Ecto neural progenitor cell (in vitro differentiated cells): Measurements from ENCODE around the gene CHTF18.
"Not testable (repeated sequence)": the region's sequence is repeated elsewhere in the genome, so short reads cannot be mapped to it uniquely, and the experiment has no call there.

Experiments
- DNase-seq: peaks from one replicate; pipeline ENCODE4 v3.0.0-alpha.2; 2018; ENCODE audit warnings: low spot score

Gene CHTF18

DNA sequence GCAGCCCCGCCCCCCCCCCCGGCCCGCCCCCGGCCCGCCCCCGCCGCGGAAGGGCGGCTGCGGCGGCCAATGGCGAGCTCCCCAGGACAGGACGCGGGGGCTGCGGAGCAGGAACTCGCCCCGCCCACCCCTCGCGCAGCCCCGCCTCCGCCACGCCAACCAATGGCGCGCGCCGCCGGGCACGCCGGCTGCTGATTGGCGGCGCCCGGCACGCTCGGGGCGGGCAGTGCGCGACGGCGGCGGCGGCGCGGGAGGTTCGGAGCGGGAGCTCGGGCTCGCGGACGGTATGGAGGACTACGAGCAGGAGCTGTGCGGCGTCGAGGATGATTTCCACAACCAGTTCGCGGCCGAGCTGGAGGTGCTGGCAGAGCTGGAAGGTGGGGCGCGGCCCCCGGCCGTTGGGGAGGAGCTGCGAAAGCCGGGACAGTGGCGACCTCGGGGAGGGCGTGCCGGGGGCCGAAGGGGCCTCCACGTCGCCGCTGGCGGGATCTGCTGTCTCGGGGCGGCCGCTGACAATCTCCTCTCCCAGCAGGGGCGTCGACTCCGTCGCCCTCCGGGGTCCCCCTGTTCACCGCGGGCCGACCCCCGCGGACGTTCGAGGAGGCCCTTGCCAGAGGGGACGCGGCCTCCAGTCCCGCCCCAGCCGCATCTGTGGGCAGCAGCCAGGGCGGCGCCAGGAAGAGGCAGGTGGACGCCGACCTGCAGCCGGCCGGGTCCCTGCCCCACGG lies at the start of gene CHTF18:
Gene CHTF18 (plus strand): TSS at position 222 of the 728 bp plus-strand sequence. CDS start 65 bp downstream, at position 287.
- DNase-seq, result peak; percentile 96

- DNase-seq, result no peak
Observed at GRCh38 chr16:739560-740458, 48.6 kb upstream of the CHTF18 start.

GRCh38 chr16:740459-740763 lies 48.0 kb upstream of the CHTF18 start:
- DNase-seq, result no peak

DNA sequence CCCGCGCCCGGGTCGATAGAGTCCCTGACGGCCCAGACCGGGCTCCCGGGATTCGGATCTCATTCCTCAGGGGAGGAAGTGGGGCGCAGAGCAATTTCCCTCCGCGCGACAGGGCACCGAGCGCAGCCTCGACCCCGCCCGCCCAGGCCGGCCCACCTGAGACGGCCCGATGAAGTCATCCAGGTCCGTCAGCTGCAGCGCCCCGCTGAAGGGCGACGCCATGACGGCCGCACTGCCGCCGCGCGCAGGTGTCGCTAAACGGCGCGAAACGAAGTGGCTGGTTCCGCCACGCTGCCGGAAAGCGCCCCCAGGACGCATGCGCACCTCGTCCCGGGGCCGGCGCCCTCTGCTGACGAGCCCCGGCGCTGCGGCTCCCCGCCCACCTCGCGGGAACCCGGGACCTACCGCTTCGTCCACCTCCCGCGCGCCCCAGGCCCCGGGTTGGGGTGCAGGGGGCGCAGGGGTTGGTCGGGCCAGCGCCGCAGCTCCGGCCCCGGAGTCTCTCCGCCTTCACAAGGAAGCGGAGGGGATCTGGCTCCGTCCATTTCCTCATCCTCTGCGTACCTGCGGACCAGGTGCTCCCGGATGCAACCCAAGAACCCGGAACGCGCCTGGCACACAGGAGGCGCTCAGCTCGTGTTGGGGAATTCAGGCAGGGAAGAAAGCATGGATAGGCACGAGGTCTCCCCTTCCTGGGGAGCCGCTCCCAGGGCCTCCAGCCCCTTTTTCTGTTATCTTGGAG lies 47.5 kb upstream of the CHTF18 start, which contains the start of gene CIAO3:
Gene CIAO3 (minus strand): TSS at position 234 of the 742 bp plus-strand sequence. CDS start 12 bp downstream, at position 222.
- DNase-seq, result peak; percentile 96

- DNase-seq, result no peak
Observed at GRCh38 chr16:741986-742629, 46.3 kb upstream of the CHTF18 start.

GRCh38 chr16:742894-743293 lies 45.5 kb upstream of the CHTF18 start:
- not testable (repeated sequence) for DNase-seq

- DNase-seq, result no peak
Observed at GRCh38 chr16:743794-744500, 44.5 kb upstream of the CHTF18 start.

- peak; percentile 81 for DNase-seq
Observed at GRCh38 chr16:745739-746138, 42.7 kb upstream of the CHTF18 start.

DNA sequence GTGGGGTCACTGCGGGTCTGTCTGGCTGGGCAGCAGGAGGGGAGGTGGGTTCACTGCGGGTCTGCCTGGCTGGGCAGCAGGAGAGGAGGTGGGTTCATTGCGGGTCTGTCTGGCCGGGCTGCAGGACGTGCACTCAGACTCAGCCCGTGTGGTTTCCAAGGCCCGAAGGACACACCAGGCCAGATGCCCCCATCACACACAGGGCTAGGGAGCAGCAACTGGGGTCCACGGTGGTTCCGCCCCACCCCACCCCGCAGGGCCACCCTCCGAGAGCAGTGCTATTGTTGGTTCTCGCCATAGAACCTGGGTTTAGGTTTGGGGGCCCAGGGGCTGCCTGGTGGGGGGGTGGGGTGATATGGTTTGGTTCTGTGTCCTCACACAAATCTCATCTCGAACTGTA lies 41.8 kb upstream of the CHTF18 start:
- DNase-seq, result no peak

GRCh38 chr16:747978-748746 lies 40.3 kb upstream of the CHTF18 start:
- no peak for DNase-seq

- no peak for DNase-seq
Observed at GRCh38 chr16:749010-749409, 39.4 kb upstream of the CHTF18 start.

DNA sequence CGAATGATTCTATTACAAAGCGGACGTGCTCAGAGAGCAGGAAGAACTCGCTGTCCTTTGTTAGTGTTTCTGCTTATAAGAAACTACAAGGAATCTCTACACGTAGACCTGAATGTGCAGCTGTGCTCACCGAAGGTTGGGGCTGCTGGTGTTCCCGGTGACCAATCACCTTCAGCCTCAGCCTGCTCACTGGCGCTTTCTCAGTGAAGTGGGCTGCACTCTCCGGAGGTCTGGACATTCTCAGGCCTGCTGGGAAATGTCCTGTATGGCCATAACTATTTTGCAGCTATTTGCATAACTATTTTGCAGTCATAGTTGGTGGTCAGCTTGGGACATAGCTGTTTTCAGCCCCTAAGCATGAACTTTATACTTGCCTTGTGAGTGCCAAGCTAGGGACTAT lies 37.9 kb upstream of the CHTF18 start:
- DNase-seq, result no peak

DNA sequence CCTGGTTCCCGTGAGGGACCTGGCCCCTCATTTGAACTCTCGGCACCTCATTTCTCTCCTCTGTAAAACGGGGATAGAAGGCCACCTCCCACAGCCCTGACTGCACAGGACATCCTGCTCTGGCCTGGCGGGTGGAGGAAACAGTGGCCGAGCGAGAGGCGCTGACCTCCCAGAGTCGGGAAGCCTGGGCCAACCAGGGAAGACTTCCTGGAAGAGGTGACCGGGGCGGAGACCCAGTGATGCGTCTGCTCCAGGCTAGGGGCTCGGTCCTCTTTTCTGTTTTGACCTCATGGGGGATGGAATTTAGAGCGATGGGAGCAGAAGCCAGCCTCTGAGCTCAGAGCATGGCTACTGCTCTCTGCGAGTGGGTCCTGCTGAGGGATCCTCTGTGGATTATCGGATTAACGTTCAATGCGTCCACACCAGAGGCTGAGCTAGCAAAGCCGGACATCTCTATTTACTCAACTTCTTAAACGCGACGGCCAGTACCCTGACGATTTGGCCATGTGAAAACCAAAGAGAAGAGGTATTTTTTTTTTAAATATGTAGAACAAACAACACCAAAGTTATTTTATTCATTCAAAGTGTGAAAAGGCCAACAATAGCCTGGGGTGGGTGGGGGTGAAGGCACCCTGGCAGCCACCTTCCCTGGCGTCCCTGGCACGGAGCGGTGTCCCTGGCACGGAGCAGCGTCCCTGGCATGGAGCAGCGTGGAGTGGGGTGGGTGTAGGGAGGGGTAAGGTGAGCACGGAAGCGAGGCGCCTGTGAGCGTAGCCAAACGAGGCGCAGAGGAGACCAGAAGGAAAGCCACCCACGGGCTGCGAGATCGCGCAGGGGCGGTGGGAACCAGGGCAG lies 37.0 kb upstream of the CHTF18 start:
- no peak for DNase-seq

DNA sequence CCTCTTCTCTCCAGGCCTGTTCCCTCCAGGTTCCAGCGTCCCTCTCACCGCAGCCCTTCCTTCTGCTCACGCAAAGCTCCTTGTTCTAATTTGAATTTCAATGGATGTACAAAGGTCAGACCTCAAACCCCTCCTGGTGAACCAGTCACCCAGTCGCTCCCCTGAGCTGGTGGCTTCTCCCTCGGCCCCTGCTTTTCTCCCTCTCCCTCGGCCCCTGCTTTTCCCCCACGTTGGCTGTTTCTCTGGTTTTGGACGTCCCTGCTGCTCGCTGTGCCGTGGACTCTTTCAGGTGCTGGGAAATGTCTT lies 36.5 kb upstream of the CHTF18 start:
- no peak for DNase-seq

DNA sequence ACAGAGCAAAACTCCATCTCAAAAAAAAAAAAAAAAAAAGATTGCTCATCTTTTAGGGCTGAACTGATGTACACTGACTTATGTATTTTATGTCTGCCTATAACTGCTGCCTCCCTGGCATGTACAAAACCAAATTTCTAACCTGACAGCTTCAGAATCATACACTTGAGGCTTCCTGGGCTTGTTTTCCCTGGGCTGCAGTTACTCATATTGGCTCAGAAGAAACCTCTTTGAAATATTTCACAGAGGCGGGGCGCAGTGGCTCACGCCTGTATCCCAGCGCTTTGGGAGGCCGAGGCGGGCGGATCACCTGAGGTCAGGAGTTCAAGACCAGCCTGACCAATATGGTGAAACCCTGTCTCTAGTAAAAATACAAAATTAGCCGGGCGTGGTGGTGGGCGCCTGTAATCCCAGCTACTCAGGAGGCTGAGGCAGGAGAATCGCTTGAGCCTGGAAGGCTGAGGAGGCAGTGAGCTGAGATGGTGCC lies 34.3 kb upstream of the CHTF18 start:
- DNase-seq, result not testable (repeated sequence)

DNA sequence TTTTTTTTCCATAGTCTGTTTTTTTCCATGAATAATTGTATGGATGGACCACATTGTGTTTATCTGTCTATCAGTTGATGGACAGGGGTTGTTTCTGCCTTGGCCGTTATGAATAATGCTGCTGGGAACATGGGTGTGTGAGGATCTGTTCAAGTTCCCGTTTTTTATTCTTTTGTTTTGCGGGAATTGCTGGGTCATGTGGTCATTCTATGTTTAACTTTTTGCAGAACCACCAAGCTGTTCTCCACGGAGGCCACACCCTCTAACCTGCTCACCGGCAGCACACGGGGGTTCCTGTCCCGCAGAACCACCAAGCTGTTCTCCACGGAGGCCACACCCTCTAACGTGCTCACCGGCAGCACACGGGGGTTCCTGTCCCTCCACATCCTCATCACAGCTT lies 33.8 kb upstream of the CHTF18 start:
- no peak for DNase-seq

DNA sequence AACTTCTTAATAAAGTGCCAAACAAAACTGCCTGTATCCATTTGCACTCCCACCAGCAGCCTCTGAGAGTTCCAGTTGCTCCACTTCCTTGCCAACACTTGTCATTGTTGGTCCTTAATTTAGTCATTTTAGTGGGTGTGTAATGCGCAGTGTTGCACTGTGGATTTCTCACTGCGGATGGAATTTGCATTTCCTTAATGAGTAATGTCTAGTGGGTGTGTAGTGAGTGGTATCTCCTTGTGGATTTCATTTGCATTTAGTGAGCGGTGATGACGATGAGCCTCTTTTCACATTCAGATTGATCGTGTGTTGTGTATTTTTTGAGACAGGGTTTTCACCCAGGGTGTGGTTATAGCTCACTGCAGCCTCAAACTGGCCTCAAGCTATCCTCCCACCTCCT lies 32.0 kb upstream of the CHTF18 start:
- DNase-seq, result no peak

DNA sequence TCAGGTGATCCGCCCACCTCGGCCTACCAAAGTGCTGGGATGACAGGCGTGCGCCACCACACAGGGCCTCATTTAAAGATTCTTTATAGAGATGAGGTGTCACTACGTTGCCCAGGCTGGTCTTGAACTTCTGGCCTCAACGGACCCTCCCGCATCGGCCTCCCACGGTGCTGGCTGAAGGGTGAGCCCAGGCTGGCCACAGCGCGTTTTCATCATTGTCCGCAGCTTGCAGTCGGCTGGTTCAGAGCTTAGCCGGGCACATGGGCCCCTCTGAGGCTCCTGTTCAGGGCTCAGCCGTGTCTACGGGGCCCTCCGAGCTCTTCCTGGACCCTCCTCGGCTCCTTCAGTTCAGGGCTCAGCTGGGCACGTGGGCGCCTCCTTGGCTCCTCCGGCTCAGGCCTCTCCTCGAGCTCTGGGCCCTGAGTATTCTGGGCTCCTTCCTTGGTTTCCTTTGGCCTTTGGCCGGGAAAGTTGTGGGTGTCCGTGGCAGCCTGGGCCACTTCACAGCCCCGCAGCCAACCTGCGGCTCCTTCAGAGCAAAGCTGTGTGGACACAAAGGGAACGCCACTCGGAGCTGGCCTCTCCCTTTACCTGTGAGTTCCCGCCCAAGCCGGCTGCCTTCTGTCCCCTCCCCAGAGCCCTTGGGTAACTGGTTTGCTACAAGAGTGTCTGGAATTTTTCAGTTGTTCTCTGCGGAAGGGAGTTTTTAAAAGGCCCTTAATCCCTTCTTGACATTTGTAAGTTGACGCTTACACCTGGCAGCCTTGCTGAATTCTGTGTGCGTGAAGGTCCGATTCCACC lies 29.1 kb upstream of the CHTF18 start:
- no peak for DNase-seq

DNA sequence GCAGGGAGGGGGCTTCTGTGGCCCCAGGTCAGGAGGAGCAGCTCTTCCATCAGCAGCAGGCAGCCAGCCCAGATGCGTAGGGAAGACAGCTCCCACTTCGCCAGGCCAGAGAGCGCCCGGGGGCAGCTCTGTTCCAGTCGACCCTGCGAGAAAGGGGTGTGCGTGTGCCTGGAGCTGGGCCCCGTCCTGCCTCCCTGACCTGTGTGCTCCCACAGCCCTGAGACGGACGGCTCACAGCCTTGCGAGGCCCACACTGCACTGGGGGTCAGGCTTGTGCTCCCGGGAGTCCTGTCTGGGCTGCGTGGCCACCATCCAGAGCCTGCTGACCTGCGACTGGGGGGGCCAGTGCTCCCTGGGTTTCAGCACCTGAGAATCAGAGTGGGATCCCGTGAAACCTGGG lies 28.4 kb upstream of the CHTF18 start:
- no peak for DNase-seq
